K562 (cell line): ENCODE results near the gene ATP2B1.

ENCODE experiments used
- CBX5 ChIP-seq: IDR thresholded peaks from 2 replicates; pipeline ENCODE4 v1.6.1; 2014; ENCODE audit warnings: low read depth, borderline replicate concordance
- EZH2 ChIP-seq: IDR thresholded peaks from 2 replicates; pipeline ENCODE4 v1.6.1; 2012; ENCODE audit warnings: low read depth, mild to moderate bottlenecking, inconsistent platforms, low read length, borderline replicate concordance
- TF ChIP-seq, protein P1 (sequence below): sonication (generic); formaldehyde crosslinking; IDR thresholded peaks from 2 replicates; pipeline ENCODE4 v1.8.0; 2022; ENCODE audit warnings: mild to moderate bottlenecking, low read depth, missing genetic modification reagents
- TF ChIP-seq, protein P2 (sequence below), 3 experiments: IDR thresholded peaks in 2 of 3; conservative IDR thresholded peaks in 1 of 3; 2 replicates each; pipeline ENCODE4 v1.5.1; 2011 to 2012; ENCODE audit warnings: low read length in 3 of 3, mild to moderate bottlenecking in 3 of 3, control low read depth in 2 of 3, improper control_type of control experiment in 1 of 3, inconsistent platforms in 1 of 3, low read depth in 1 of 3, mixed read lengths in 1 of 3, moderate library complexity in 1 of 3; ENCODE audit not compliant: insufficient read depth in 2 of 3

DNA sequence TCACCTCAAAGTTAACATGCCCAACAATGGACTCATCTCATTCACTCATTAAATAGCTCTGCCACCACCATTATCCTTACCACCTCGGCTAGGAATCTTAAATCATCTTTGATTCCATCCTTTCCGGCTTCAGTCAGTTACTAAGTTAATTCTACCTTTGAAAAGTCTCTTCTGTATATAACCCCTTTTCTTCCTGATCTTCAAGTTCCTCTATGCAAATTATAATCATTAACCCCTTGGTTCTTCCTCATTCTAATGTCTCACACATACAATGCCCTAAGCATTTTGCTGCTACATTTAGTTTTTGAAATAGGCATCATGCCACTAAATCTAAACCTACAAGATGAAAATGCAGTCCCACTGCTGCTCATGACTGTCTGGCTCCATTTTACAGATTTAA lies 51.6 kb downstream of the ATP2B1 start:
- TF ChIP-seq, protein P1, sequence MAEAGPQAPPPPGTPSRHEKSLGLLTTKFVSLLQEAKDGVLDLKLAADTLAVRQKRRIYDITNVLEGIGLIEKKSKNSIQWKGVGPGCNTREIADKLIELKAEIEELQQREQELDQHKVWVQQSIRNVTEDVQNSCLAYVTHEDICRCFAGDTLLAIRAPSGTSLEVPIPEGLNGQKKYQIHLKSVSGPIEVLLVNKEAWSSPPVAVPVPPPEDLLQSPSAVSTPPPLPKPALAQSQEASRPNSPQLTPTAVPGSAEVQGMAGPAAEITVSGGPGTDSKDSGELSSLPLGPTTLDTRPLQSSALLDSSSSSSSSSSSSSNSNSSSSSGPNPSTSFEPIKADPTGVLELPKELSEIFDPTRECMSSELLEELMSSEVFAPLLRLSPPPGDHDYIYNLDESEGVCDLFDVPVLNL (CRISPR knock-in tag), result no peak
- TF ChIP-seq EZH2 (no peak), CBX5 (no peak)
- TF ChIP-seq, protein P2, sequence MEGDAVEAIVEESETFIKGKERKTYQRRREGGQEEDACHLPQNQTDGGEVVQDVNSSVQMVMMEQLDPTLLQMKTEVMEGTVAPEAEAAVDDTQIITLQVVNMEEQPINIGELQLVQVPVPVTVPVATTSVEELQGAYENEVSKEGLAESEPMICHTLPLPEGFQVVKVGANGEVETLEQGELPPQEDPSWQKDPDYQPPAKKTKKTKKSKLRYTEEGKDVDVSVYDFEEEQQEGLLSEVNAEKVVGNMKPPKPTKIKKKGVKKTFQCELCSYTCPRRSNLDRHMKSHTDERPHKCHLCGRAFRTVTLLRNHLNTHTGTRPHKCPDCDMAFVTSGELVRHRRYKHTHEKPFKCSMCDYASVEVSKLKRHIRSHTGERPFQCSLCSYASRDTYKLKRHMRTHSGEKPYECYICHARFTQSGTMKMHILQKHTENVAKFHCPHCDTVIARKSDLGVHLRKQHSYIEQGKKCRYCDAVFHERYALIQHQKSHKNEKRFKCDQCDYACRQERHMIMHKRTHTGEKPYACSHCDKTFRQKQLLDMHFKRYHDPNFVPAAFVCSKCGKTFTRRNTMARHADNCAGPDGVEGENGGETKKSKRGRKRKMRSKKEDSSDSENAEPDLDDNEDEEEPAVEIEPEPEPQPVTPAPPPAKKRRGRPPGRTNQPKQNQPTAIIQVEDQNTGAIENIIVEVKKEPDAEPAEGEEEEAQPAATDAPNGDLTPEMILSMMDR (IDR thresholded peaks at IDR 0.05 in 2 of 3, conservative IDR thresholded peaks at IDR 0.05 in 1 of 3; ENCODE audit: insufficient read depth in 2 of 3, low read depth in 1 of 3, low read length in 3 of 3), result no peak
